Measurements from ENCODE around the gene ASAP2.

The ASAP2 gene

GRCh38 chr2:9291866-9292265, 85.3 kb downstream of the ASAP2 start:
- no peak for DNase-seq (ENCODE audit: low read depth in 2 of 2, low spot score in 1 of 2)

- DNase-seq (ENCODE audit: low read depth in 2 of 2, low spot score in 1 of 2): no peak
Observed at GRCh38 chr2:9292426-9292825, 85.8 kb downstream of the ASAP2 start.

- DNase-seq (ENCODE audit: low read depth in 2 of 2, low spot score in 1 of 2): no peak
Observed at GRCh38 chr2:9294764-9295163, 88.2 kb downstream of the ASAP2 start.

GRCh38 chr2:9296559-9296958, 89.9 kb downstream of the ASAP2 start:
- DNase-seq (ENCODE audit: low read depth in 2 of 2, low spot score in 1 of 2): no peak

- DNase-seq (ENCODE audit: low read depth in 2 of 2, low spot score in 1 of 2): no peak
Observed at GRCh38 chr2:9297156-9297555, 90.5 kb downstream of the ASAP2 start.

GRCh38 chr2:9297807-9298206, 91.2 kb downstream of the ASAP2 start:
- DNase-seq (ENCODE audit: low read depth in 2 of 2, low spot score in 1 of 2): no peak

- no peak for DNase-seq (ENCODE audit: low read depth in 2 of 2, low spot score in 1 of 2)
Observed at GRCh38 chr2:9298583-9298982, 92.0 kb downstream of the ASAP2 start.

GRCh38 chr2:9299161-9300100, 92.8 kb downstream of the ASAP2 start:
- no peak for DNase-seq (ENCODE audit: low read depth in 2 of 2, low spot score in 1 of 2)

GRCh38 chr2:9300214-9300613, 93.6 kb downstream of the ASAP2 start:
- DNase-seq (ENCODE audit: low read depth in 2 of 2, low spot score in 1 of 2): no peak

GRCh38 chr2:9300829-9301453, 94.3 kb downstream of the ASAP2 start:
- DNase-seq (ENCODE audit: low read depth in 2 of 2, low spot score in 1 of 2): no peak

- no peak for DNase-seq (ENCODE audit: low read depth in 2 of 2, low spot score in 1 of 2)
Observed at GRCh38 chr2:9302755-9303154, 96.1 kb downstream of the ASAP2 start.

GRCh38 chr2:9303528-9304225, 97.1 kb downstream of the ASAP2 start:
- DNase-seq (ENCODE audit: low read depth in 2 of 2, low spot score in 1 of 2): no peak

- DNase-seq (ENCODE audit: low read depth in 2 of 2, low spot score in 1 of 2): no peak
Observed at GRCh38 chr2:9306911-9307310, 100.3 kb downstream of the ASAP2 start.

- DNase-seq (ENCODE audit: low read depth in 2 of 2, low spot score in 1 of 2): no peak
Observed at GRCh38 chr2:9307535-9307934, 100.9 kb downstream of the ASAP2 start.

- DNase-seq (ENCODE audit: low read depth in 2 of 2, low spot score in 1 of 2): no peak
Observed at GRCh38 chr2:9308186-9308955, 101.8 kb downstream of the ASAP2 start.

GRCh38 chr2:9309147-9309546, 102.5 kb downstream of the ASAP2 start:
- no peak for DNase-seq (ENCODE audit: low read depth in 2 of 2, low spot score in 1 of 2)

- no peak for DNase-seq (ENCODE audit: low read depth in 2 of 2, low spot score in 1 of 2)
Observed at GRCh38 chr2:9310377-9310776, 103.8 kb downstream of the ASAP2 start.

GRCh38 chr2:9310798-9311197, 104.2 kb downstream of the ASAP2 start:
- DNase-seq (ENCODE audit: low read depth in 2 of 2, low spot score in 1 of 2): no peak

- DNase-seq (ENCODE audit: low read depth in 2 of 2, low spot score in 1 of 2): no peak
Observed at GRCh38 chr2:9311488-9311887, 104.9 kb downstream of the ASAP2 start.

GRCh38 chr2:9312591-9312990, 106.0 kb downstream of the ASAP2 start:
- DNase-seq (ENCODE audit: low read depth in 2 of 2, low spot score in 1 of 2): no peak

GRCh38 chr2:9313443-9313842, 106.8 kb downstream of the ASAP2 start:
- DNase-seq (ENCODE audit: low read depth in 2 of 2, low spot score in 1 of 2): no peak
